ENCODE measurements around the gene KIF2C. TPM values are rescaled to one million over a fixed set of nuclear protein-coding genes. Genes with fewer than 3 reads are reported as not detected.

KIF2C gene
- polyA plus RNA-seq, 1 donor from 2014 or later = 1.5 TPM

GRCh38 chr1:44805311-44806024 is 65.8 kb downstream of the KIF2C start:
- Histone ChIP-seq H3K27ac (ENCODE audit: low read length) (no peak overlapping the region), H3K9me3 (ENCODE audit: low read length) (no peaks in the 10 kb centered on the region), H3K36me3 (ENCODE audit: insufficient read depth, low read length) (no peaks in the 10 kb centered on the region), H2AFZ (ENCODE audit: low read depth, low read length) (no peak overlapping the region), H3K4me3 (ENCODE audit: low read length) (no peak overlapping the region), H3K4me2 (ENCODE audit: low read length) (no peak overlapping the region), H3F3A (ENCODE audit: insufficient read depth, low read length, poor library complexity, severe bottlenecking) (no peaks in the 10 kb centered on the region), H3K9me2 (ENCODE audit: insufficient read depth, low read length) (no peaks in the 10 kb centered on the region), H3K9ac (ENCODE audit: low read length) (no peak overlapping the region), H4K20me1 (ENCODE audit: insufficient read depth) (no peaks in the 10 kb centered on the region), H3K27me3 (ENCODE audit: insufficient read depth, low read depth, low read length) (no peaks in the 10 kb centered on the region), H3K79me2 (replicated peaks; ENCODE audit: insufficient read depth, low read length) (no peaks in the 10 kb centered on the region)
- TF ChIP-seq MXI1 (conservative IDR thresholded peaks at IDR 0.05; ENCODE audit: poor library complexity, severe bottlenecking) = no peak
- no peak for TF ChIP-seq TAF1 (IDR thresholded peaks at IDR 0.05; ENCODE audit: low read depth)
- TF ChIP-seq POLR2AphosphoS5 (IDR thresholded peaks at IDR 0.05) = no peak
- TF ChIP-seq SMC3 (conservative IDR thresholded peaks at IDR 0.05; ENCODE audit: poor library complexity) = no peak
- TF ChIP-seq REST (IDR thresholded peaks at IDR 0.05; ENCODE audit: borderline replicate concordance) = no peak
- TF ChIP-seq CTCF (IDR thresholded peaks at IDR 0.05; ENCODE audit: poor library complexity, severe bottlenecking) = no peak

GRCh38 chr1:44806025-44806703 is 66.5 kb downstream of the KIF2C start:
- H3K9me2 ChIP-seq (ENCODE audit: insufficient read depth, low read length) = no peaks in the 10 kb centered on the region
- TF ChIP-seq CTCF (IDR thresholded peaks at IDR 0.05; ENCODE audit: poor library complexity, severe bottlenecking) = no peak
- no peak for TF ChIP-seq REST (IDR thresholded peaks at IDR 0.05; ENCODE audit: borderline replicate concordance)
- TF ChIP-seq EP300 (conservative IDR thresholded peaks at IDR 0.05; ENCODE audit: poor library complexity, severe bottlenecking) = no peak
- TF ChIP-seq RAD21 (conservative IDR thresholded peaks at IDR 0.05) = no peak
- TF ChIP-seq SMC3 (conservative IDR thresholded peaks at IDR 0.05; ENCODE audit: poor library complexity) = no peak
- TF ChIP-seq POLR2AphosphoS5 (IDR thresholded peaks at IDR 0.05) = no peak
- TF ChIP-seq EZH2 (IDR thresholded peaks at IDR 0.05; ENCODE audit: borderline replicate concordance, insufficient read depth, low read length, poor library complexity, severe bottlenecking) = no peak
- no peak for TF ChIP-seq MXI1 (conservative IDR thresholded peaks at IDR 0.05; ENCODE audit: poor library complexity, severe bottlenecking)
- no peak for TF ChIP-seq TAF1 (IDR thresholded peaks at IDR 0.05; ENCODE audit: low read depth)
- no peaks in the 10 kb centered on the region for H3K27me3 ChIP-seq (ENCODE audit: insufficient read depth, low read depth, low read length)
- H3K9ac ChIP-seq (ENCODE audit: low read length) = no peak overlapping the region
- H3K9me3 ChIP-seq (ENCODE audit: low read length) = no peaks in the 10 kb centered on the region
- H3F3A ChIP-seq (ENCODE audit: insufficient read depth, low read length, poor library complexity, severe bottlenecking) = no peaks in the 10 kb centered on the region
- H3K79me2 ChIP-seq (replicated peaks; ENCODE audit: insufficient read depth, low read length) = no peaks in the 10 kb centered on the region
- H3K36me3 ChIP-seq (ENCODE audit: insufficient read depth, low read length) = no peaks in the 10 kb centered on the region
- H3K4me3 ChIP-seq (ENCODE audit: low read length) = no peak overlapping the region
- no peak overlapping the region for H3K27ac ChIP-seq (ENCODE audit: low read length)
- no peak overlapping the region for H2AFZ ChIP-seq (ENCODE audit: low read depth, low read length)
- H3K4me2 ChIP-seq (ENCODE audit: low read length) = no peak overlapping the region
- H4K20me1 ChIP-seq (ENCODE audit: insufficient read depth) = no peaks in the 10 kb centered on the region

Data from neural cell (in vitro differentiated cells).